Pulmonary artery endothelial cell (primary cell): ENCODE data around the gene UPK3A. TPM values are rescaled to one million over a fixed set of nuclear protein-coding genes. Genes with fewer than 3 reads are reported as not detected.

Experiments
- DNase-seq: peaks from one replicate; pipeline ENCODE4 v3.0.0-alpha.2; 2011; ENCODE audit warnings: low read depth, low spot score
- total RNA-seq: library from RNA; depleted of rRNA; stranded (reverse); fragments of >200 nt; gene quantifications from 2 replicates; pipeline ENCODE4 v1.2.3, GENCODE V29; 2014

The UPK3A gene
- not detected in 2 replicates for total RNA-seq

DNA sequence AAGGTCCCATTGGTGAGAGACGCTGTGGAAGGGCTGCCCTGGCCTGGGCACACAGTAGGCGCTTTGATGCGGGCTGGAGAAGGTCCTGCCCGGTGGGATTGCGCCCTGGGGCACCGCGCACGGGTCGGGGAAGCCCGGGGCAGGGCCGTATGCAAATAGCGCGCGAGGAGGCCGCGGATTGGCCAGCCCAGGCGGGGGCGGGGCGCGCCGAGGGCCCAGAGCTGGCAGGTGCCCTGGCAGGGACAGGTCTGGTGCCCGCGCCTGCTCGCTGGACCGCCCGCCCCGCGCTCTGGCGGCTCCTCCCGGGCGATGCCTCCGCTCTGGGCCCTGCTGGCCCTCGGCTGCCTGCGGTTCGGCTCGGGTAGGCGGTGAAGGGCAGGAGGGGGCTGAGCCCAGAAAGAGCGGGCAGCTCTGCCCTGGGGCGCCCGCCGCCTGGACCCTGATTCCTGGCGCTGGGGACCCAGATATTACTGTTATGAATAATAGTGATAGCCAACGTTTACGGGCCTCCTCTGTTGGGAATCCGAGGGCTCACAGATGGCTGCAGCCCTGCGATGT is at the start of gene UPK3A:
TSS of gene UPK3A (plus strand) at position 245 of the 558 bp plus-strand sequence. CDS start at position 310, 65 bp downstream.
- no peak for DNase-seq

DNA sequence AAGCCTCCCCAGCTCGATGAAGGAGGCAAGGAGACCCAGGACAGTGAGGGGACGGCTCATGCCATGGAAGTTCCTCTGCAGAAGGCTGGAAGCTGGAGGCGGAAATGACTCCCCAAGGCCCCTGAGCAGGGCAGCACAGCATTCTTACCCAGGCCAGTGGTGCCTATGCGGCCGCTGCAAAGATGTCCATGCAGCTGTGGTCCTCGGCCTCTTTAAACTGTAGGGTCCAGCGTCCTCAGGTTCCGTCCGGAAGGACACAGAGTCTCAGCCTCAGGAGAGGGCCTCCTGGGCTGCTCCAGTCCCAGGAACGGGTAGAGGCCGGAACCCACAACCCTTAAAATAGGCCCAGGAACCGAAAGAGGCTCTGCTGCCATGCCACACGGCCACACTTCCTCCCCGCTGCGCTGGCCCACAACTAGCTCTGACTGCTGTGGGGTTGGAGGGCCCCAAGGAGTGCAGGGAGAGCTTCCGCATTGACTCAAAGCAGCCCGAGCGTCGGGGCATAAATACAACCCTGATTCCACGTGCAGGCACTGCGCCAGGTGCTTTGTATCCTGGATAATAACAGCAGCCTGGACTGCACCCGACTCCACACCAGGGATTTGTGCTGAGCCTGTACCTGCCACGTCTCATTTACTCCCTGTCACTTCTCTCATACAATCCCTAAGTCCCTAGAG is 49.5 kb upstream of the UPK3A start:
- DNase-seq: no peak

GRCh38 chr22:45235851-45236342 is 48.9 kb upstream of the UPK3A start:
- no peak for DNase-seq

GRCh38 chr22:45237065-45237990 is 47.4 kb upstream of the UPK3A start:
- DNase-seq: no peak

DNA sequence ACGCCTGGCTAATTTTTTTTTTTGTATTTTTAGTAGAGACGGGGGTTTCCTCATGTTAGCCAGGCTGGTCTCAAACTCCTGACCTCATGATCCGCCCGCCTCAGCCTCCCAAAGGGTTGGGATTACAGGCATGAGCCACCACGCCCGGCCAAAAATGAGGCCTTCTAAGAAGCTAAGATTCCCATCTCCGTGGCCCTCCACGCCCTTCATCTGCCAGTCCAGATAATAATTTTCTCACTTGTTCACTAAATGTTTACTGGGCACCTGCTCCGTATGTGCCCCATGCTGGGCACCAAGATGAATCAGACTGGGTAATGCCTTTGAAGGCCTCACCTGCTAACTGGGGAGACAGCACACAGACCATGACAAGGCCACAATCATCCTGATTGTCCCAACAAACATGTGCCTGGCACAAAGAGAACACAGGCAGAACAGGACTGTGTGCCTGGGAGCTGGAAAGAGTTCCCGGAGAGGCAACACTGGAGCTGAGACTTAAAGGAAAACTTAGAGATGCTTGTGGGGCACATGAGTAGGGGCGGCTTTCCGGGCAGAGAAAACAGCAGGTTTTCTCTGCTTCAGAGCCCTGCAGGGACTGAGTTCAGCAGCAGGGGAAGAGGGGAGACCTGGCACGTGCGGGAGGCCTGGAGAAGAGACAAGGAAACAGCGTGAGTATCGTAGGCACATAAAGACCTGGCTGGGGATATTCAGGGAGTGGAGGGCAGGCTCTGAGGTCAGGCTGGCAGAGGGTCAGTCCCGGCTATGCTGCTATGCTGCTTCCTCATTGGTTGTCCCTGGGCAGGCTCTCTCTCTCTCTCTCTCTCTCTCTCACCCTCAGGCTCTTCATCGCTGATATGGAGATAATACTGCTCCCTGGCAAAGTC is 46.4 kb upstream of the UPK3A start:
- no peak for DNase-seq

GRCh38 chr22:45238957-45239680 is 45.6 kb upstream of the UPK3A start:
- no peak for DNase-seq

- no peak for DNase-seq
These were observed 45.1 kb upstream of the UPK3A start for GRCh38 chr22:45239681-45240051.

DNA sequence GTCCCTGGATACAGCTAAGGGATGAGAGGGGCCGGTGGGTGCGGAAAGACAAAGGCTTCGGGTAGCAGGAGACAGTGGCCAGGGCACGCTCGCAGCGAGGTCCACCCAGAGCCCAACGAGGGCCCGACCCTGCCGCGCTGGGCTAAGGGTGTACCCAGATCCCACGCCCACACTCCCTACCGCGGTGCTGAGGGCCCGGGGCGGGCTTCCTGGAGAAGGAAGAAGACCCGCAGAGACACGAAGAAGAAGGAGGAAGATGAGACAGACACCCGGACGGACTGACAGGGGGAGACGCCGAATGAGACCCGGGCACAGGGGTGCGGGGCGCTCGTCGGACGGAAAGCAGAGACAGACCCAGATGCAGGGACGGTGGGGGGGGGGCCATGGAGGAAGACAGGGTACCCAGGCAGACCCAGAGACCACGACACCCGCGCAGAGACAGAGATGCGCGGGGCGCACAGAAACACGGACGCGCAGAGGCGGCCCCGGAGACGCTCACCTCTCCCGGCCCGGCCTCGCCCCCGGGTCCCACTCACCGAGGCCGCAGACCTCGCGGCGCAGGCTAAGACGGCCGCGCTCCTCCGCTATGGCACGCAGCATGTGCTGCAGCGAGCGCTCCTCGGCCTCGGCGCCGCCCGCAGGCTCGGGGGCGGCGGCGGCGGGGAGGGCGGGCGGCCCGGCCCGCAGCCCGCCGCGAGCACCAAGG is 44.5 kb upstream of the UPK3A start:
- DNase-seq: no peak

- peak; percentile 24 for DNase-seq
These were observed 43.7 kb upstream of the UPK3A start, which contains the start of gene KIAA0930 for GRCh38 chr22:45240810-45241631. TSS of gene KIAA0930 (minus strand) at chr22:45240894. CDS start at chr22:45240703, 191 bp downstream.

DNA sequence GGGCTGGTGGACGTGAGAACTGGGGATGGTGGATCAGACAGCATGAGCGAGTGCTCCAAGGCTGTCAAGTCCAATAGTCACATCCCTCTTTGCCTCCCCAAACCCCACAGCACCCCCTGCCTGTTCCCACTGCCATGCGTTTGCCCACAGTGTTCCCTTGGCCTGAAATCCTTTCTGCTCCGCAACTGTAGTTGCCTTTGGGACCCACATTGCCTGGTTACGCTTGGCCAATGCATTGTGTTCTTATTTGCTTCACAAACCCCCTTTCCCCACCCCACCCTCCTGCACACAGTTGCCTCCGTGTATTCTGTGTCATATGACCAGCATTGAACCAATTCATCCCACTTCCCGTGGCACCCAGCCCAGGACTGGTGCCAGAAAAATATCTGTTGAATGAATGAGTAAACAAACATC is 42.0 kb upstream of the UPK3A start:
- DNase-seq: no peak

DNA sequence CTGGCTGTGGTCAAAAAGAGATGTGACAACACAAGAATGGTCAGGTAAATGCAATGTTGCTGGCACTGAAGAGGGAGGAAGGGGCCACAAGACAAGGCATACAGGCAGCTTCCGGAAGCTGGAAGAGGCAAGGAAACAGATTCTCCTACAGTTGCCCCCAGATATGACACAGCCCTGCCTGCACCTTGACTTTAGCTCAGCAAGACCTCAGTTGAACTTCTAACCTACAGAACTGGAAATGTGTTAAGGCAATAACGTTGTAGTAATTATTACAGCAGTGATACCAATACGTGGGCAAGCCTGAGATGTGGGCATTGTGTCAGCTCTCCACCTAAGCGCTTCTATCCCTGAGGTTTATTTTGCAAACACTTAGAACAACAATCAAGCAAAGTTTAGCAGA is 39.8 kb upstream of the UPK3A start:
- DNase-seq: no peak

GRCh38 chr22:45246060-45246985 is 38.4 kb upstream of the UPK3A start:
- DNase-seq: peak; percentile 82

- no peak for DNase-seq
These were observed 35.8 kb upstream of the UPK3A start for GRCh38 chr22:45248832-45249561.

- DNase-seq: no peak
These were observed 32.9 kb upstream of the UPK3A start for GRCh38 chr22:45251825-45252224.

GRCh38 chr22:45253039-45253641 is 31.6 kb upstream of the UPK3A start:
- no peak for DNase-seq

DNA sequence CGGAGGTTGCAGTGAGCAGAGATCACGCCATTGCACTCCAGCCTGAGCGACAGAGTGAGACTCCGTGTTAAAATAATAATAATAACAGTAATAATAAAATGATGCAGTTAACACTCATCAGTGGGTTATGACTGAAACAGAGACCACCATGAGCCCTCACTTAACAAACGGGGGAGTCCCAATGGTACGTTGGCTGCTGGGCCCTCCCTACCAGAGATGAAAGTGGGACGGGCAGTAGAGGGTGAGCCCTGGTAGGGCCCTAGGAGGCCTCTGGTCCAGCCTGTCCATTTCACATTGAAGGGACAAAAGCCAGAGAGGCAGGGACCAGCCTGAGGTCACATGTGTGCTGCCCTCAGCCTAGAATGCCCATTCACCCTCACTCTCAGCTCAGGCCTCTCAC is 30.4 kb upstream of the UPK3A start:
- DNase-seq: no peak
